Parathyroid adenoma (tissue), 2 donors: ENCODE measurements around the gene ATF3.

Experiments
- H2AFZ ChIP-seq: fragments of 300-600 bp; sonication (generic); one replicate; pipeline ENCODE4 v1.7.0; 2017; ENCODE audit warnings: antibody characterized with exemption, mild to moderate bottlenecking
- H3K27ac ChIP-seq: fragments of 300-600 bp; sonication (generic); one replicate; pipeline ENCODE4 v1.7.0; 2017
- H3K27me3 ChIP-seq: fragments of 300-600 bp; sonication (generic); one replicate; pipeline ENCODE4 v1.7.0; 2017; ENCODE audit warnings: low read length; ENCODE audit not compliant: control insufficient read depth, insufficient read depth
- H3K36me3 ChIP-seq: fragments of 300-600 bp; sonication (generic); one replicate; pipeline ENCODE4 v1.7.0; 2017; ENCODE audit warnings: low read length; ENCODE audit not compliant: control insufficient read depth, insufficient read depth
- H3K4me1 ChIP-seq: fragments of 300-600 bp; sonication (generic); one replicate; pipeline ENCODE4 v1.7.0; 2017; ENCODE audit warnings: control low read depth
- H3K4me2 ChIP-seq: fragments of 300-600 bp; sonication (generic); one replicate; pipeline ENCODE4 v1.7.0; 2017; ENCODE audit warnings: low read length
- H3K4me3 ChIP-seq: fragments of 300-600 bp; sonication (generic); one replicate; pipeline ENCODE4 v1.7.0; 2017; ENCODE audit warnings: low read depth, low read length
- H3K79me2 ChIP-seq: fragments of 300-600 bp; sonication (generic); one replicate; pipeline ENCODE4 v1.7.0; 2017; ENCODE audit warnings: control low read depth
- H3K9ac ChIP-seq: fragments of 300-600 bp; sonication (generic); one replicate; pipeline ENCODE4 v1.7.0; 2017; ENCODE audit warnings: mild to moderate bottlenecking
- H3K9me3 ChIP-seq: fragments of 300-600 bp; sonication (generic); one replicate; pipeline ENCODE4 v1.7.0; 2017; ENCODE audit warnings: low read length; ENCODE audit not compliant: control insufficient read depth
- TF ChIP-seq, protein P1 (sequence below): fragments of 300-600 bp; sonication (generic); IDR thresholded peaks from one replicate; pipeline ENCODE4 v1.7.0; 2017; ENCODE audit warnings: antibody characterized with exemption, mild to moderate bottlenecking
- donor health status: primary hyperparathyroidism.

Gene ATF3

GRCh38 chr1:212667223-212668139 is 58.9 kb downstream of the ATF3 start:
- no peaks in the 10 kb centered on the region for H3K79me2 ChIP-seq
- no peak overlapping the region for H3K9ac ChIP-seq
- H3K27me3 ChIP-seq = no peaks in the 10 kb centered on the region
- H3K4me3 ChIP-seq = no peak overlapping the region
- no peaks in the 10 kb centered on the region for H3K36me3 ChIP-seq
- no peak overlapping the region for H3K4me2 ChIP-seq
- TF ChIP-seq, protein P1, sequence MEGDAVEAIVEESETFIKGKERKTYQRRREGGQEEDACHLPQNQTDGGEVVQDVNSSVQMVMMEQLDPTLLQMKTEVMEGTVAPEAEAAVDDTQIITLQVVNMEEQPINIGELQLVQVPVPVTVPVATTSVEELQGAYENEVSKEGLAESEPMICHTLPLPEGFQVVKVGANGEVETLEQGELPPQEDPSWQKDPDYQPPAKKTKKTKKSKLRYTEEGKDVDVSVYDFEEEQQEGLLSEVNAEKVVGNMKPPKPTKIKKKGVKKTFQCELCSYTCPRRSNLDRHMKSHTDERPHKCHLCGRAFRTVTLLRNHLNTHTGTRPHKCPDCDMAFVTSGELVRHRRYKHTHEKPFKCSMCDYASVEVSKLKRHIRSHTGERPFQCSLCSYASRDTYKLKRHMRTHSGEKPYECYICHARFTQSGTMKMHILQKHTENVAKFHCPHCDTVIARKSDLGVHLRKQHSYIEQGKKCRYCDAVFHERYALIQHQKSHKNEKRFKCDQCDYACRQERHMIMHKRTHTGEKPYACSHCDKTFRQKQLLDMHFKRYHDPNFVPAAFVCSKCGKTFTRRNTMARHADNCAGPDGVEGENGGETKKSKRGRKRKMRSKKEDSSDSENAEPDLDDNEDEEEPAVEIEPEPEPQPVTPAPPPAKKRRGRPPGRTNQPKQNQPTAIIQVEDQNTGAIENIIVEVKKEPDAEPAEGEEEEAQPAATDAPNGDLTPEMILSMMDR = no peak
- peak overlapping the region; percentile 72 for H3K27ac ChIP-seq
- no peak overlapping the region for H2AFZ ChIP-seq
- no peaks in the 10 kb centered on the region for H3K4me1 ChIP-seq
- H3K9me3 ChIP-seq = no peaks in the 10 kb centered on the region

GRCh38 chr1:212668477-212668876 is 59.9 kb downstream of the ATF3 start:
- Histone ChIP-seq H3K4me3 (no peak overlapping the region), H2AFZ (no peak overlapping the region), H3K9ac (no peak overlapping the region), H3K79me2 (no peaks in the 10 kb centered on the region), H3K4me2 (no peak overlapping the region), H3K4me1 (no peaks in the 10 kb centered on the region), H3K36me3 (no peaks in the 10 kb centered on the region), H3K27me3 (no peaks in the 10 kb centered on the region), H3K27ac (peak overlapping the region; percentile 72), H3K9me3 (no peaks in the 10 kb centered on the region)
- TF ChIP-seq, protein P1 = no peak

GRCh38 chr1:212669102-212669501 is 60.5 kb downstream of the ATF3 start:
- Histone ChIP-seq H3K27ac (no peak overlapping the region), H3K4me1 (no peaks in the 10 kb centered on the region), H3K27me3 (no peaks in the 10 kb centered on the region), H3K9ac (no peak overlapping the region), H2AFZ (no peak overlapping the region), H3K4me2 (no peak overlapping the region), H3K79me2 (no peaks in the 10 kb centered on the region), H3K4me3 (no peak overlapping the region), H3K9me3 (no peaks in the 10 kb centered on the region), H3K36me3 (no peaks in the 10 kb centered on the region)
- TF ChIP-seq, protein P1 = no peak

- H3K4me1 ChIP-seq = no peaks in the 10 kb centered on the region
Observed at GRCh38 chr1:212669600-212669999, 61.0 kb downstream of the ATF3 start.

More at GRCh38 chr1:212669600-212669999, 61.0 kb downstream of the ATF3 start:
- TF ChIP-seq, protein P1 = no peak
- no peaks in the 10 kb centered on the region for H3K36me3 ChIP-seq
- no peak overlapping the region for H3K4me2 ChIP-seq
- no peak overlapping the region for H3K27ac ChIP-seq
- H3K27me3 ChIP-seq = no peaks in the 10 kb centered on the region
- H2AFZ ChIP-seq = no peak overlapping the region
- no peak overlapping the region for H3K9ac ChIP-seq
- no peaks in the 10 kb centered on the region for H3K9me3 ChIP-seq
- H3K4me3 ChIP-seq = no peak overlapping the region
- H3K79me2 ChIP-seq = no peaks in the 10 kb centered on the region
